NCI-H2107 (cell line): Measurements from ENCODE around the gene SERPINI1.

ENCODE experiments used
- DNase-seq: peaks from one replicate; lab custom pipeline; 2025; lab: John Stamatoyannopoulos, UW

Gene SERPINI1, protein sequence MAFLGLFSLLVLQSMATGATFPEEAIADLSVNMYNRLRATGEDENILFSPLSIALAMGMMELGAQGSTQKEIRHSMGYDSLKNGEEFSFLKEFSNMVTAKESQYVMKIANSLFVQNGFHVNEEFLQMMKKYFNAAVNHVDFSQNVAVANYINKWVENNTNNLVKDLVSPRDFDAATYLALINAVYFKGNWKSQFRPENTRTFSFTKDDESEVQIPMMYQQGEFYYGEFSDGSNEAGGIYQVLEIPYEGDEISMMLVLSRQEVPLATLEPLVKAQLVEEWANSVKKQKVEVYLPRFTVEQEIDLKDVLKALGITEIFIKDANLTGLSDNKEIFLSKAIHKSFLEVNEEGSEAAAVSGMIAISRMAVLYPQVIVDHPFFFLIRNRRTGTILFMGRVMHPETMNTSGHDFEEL

DNA sequence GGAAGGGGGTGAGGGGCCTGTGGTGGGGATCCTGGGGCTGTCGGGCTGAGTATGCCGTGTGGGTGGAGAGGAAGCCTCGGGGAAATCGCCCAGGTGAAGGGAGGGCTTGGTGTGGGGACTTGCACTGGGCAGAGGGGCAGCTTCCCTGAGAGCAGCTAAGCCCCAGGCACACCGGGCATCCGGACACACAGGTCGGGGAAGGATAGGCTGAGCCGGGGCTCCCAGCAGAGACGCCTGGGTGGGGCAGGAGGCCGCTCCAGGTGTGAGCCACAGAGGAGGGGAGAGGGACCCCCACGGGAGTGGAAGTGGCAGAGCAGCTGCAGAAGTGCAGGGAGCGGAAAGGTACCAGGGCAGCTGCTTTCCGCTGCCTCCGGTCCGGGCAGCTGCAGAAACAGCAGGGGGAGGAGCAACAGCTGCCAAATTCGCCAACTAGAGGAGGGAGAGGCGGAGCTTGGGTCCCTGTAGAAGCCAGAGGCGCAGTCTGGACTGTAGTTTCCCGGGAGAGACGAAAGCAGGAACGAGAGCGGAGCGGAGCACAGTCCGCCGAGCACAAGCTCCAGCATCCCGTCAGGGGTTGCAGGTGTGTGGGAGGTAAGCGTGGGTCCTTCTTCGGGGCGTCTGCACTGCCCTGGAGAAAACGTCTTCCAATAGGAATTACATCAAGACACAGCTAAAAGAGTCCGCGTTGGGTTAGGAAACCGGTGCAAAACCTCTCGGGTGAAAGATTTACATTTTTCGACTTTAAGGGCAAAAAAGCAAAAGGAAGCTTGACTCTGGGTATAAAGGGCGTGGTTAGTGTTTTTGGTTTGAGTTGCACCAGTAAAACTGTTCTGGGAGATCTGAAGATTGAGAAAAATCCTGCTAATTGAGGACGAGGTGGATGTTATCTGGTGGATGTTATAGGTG is at the start of gene SERPINI1:
TSS of gene SERPINI1 (plus strand) at position 489 of the 906 bp plus-strand sequence. CDS start 53,408 bp downstream, outside the sequence.
- peak; percentile 96 for DNase-seq

DNA sequence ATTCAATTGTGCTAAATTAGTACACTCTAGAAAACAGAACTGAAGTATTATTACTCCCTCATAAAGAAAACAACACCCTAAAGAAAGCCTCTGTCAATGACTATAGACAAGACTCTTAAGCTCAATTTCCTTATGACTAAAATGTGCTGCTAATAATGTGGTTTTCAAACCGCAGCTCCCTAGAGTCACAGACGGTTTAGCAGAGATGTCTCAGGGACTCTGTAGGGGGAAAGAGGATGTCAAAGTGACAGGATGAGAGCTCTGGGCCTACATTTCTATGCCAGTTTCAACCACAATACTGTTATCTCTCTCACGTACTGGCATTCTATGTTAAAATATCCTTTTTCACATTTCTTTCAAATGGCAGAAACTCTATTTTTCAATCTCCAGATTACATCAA is 44.2 kb upstream of the SERPINI1 start:
- DNase-seq: no peak

DNA sequence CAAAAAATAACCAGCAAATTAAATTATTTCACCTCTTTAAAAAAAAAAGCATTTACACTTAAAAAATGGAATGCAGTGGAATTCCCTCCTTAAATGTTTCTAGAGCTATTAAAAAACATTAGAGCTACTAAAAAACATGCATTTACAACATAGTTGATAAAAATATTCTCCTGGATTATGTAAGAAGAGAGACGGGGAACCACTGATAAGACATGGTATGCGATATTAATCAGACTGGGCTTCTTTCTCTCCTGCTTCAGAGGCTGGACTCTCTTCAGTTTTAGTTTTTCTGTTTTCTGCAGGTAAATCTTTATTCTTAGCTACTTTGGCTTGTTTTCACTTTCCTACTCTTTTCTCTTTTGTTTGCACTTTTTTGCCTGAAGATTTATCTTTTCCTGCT is 41.4 kb upstream of the SERPINI1 start:
- DNase-seq: no peak

DNA sequence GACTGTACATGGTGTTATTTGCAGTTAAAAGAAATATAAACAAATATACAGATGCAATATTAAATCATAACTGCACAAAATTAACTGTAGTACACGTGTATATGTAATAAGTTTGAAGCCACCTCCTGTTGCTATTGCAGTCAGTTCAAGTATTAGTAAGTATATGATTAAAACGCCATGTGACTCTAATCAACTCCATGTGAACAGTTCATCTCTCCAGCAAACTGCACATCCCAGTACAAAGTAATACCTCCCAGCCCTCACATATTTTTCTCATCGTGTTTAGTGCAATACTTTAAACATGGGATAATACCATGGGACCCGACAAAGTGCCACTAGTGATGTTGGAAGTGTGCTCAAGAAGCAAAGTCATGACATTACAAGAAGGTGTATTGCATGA is 35.5 kb upstream of the SERPINI1 start:
- DNase-seq: no peak

DNA sequence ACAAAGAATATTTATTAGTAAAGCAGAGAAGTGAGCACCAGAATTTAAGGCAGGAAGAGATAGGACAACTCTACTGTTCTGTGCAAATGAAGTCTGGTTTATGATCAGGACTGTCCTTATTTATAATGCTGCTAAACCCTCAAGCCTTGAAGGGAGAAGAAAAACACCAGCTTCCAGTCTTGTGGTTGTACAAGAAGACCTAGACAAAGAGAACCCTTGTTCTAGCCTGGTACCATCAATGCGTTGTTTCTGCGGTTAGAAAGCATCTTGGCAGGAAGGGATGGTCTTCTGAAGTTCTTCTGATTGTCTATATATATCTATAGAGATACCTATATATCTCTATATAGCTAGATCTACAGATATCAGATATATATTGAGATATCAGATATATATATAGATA is 34.6 kb upstream of the SERPINI1 start:
- DNase-seq: no peak

DNA sequence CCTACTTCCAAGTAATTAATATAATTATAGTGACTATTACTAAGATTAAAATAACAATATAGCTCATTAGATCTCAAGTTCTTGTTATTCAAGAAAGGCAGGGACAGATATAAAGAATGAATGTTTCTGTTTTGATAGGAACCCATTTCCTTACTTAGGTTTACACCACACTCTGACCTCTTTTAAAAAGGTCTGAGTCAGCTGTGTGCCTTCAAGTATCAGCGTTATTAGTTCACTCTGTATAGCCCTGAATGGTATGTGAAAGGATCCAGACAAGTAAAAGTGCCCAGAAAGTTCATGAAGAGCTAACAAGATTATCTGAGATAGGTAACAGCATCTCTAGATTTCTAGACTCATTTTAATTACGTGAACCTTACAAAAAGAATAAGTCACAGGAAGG is 29.7 kb upstream of the SERPINI1 start:
- DNase-seq: no peak

DNA sequence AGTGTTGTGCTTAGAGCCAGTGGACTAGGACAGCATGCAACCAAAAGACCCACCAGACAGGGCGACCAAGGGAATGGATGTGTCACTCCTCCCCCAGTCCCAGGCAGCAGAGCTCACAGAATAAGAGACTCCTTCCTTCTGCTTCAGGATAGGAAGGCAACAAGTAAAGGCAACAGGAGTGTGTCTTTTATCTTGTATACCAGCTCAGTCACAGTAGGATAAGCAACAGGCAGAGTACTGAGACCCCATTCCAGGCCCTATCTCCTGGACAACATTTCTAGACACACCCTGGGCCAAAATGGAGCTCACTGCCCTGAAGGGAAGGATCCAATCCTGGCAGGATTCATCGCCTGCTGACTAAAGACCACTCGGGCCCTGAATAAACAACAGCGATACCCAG is 25.8 kb upstream of the SERPINI1 start:
- DNase-seq: no peak

DNA sequence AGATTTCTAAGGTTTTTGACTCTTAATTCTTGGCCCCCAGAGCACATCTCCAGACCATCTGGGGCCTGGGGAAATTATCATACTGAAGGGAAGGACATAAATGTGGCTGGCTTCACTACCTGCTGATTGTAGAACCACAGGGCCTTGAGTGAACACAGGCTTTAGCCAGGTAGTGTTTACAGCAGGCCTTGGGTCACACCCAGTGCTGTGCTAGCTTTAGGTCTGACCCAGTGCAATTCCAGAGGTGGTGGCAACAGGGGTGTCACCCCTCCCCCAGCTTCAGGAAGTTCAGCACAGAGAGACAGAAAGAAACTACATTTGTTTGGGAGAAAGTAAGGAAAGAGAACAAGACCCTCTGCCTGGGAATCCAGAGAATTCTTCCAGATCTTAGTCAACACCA is 25.0 kb upstream of the SERPINI1 start:
- DNase-seq: no peak

DNA sequence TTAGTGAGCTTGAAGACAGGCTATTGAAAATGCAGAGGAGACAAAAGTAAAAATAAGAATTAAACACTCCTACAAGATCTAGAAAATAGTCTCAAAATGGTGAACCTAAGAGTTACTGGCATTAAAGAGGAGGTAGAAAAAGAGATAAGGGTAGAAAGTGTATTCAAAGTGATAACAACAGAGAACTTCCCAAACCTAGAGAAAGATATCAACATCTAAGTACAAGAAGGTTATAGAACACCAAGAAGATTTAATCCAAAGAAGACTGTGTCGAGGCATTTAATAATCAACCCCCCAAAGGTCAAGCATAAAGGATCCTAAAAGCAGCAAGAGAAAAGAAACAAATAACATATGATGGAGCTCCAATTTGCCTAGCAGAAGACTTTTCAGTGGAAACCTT is 24.1 kb upstream of the SERPINI1 start:
- DNase-seq: no peak

DNA sequence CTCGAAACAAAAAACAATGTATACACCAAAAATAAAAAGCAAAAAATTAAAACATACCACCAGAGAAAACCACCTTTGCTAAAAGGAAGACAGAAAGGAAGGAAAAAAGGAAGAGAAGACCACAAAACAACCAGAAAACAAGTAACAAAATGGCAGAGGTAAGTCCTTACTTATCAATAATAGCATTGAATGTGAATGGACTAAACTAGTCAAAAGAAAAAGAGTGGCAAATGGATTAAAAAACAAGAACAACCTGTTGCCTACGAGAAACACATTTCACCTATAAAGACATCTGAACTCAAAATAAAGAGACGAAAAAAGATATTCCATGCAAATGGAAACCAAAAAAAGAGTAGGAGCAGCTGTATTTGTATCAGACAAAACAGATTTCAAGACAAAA is 23.1 kb upstream of the SERPINI1 start:
- no peak for DNase-seq

DNA sequence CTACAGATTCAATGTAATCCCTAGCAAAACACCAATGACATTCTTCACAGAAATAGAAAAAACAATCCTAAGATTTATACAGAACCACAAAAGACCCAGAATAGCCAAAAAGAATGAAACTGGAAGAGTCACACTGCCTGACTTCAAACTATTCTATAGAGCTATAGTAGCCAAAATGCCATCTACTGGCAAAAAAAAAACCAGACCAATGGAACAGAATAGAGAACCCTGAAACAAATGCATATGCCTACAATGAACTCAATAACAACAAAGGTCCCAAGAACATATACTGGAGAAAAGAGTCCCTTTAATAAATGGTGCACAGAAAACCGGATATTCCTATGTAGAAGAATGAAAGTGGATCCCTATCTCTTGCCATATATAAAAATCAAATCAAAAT is 20.6 kb upstream of the SERPINI1 start:
- no peak for DNase-seq

DNA sequence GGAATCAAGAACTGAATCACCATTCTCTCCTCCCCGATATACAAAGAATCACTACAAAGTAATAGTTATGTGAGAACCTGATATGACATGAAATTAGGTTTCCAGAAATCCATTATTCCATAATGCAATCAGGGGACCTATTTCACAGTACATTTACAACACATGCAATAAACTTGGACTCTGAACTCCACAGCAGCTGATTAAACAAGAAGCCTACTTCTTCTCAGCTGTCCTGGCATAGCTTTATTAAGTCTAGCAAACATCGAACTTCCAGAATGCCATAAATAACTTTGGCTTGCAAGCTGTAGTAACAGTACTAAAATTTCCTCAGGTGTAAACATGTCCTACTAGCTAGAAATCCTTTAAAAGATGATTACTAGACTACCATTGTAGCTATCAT is 18.6 kb upstream of the SERPINI1 start:
- DNase-seq: no peak

DNA sequence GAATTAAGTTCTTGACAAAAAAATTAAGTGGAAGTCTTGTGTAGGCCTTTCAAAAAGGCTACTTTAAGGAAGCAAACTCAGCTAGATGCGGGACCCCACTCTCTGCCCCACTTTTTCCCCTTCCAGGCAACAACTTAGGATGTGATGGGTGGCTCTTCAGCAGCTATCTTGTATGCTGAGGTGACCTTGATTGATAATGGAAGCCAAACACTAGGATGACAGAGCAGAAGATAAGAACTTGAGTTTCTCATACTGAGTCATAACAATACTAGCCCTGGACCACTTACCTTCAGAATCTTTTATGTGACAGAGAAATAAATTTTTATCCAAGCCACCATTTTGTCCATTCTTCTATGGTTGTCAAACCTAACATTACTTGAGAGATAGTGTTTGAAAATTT is 16.9 kb upstream of the SERPINI1 start:
- DNase-seq: no peak

DNA sequence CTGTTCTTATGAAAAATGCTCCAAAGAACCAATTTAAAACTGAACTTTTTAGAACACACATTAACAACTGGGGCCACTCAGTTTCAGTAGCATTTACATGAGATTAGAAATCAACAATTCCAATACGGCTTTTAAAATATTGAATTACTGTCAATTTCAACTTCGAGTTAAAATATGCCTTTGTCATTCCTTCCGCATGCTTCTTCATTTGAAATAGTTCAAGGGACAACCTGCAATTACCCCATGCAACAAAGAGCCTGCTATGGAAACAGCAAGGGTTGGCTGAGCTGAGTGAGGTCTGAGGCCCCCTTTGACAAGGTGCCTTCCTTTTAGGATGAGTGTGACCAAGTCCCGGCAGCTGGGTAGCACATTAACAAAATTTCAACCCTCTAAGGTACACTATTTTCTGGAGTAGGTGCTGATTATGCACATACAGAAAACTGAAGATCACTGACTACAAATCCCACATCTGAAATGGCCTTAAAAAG is 12.5 kb upstream of the SERPINI1 start:
- DNase-seq: no peak

DNA sequence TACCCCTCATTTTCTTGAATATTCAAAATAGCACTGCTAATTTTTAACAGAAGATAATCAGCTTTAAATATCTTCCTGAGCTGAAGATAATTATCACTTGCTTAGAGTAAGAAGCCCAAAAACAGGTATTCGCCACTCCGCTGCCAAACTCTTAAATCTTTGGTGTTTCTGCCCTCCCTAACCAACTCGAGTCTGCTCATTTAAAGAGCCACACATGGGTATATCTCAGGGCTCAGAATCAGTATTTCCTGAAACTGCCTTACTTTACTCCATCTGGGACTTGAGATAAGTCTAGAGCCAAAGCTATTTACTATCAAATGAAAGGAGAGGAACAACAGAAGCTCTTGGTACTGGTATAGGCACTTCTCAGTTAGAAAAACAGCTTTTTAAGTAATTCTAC is 11.6 kb upstream of the SERPINI1 start:
- DNase-seq: no peak

DNA sequence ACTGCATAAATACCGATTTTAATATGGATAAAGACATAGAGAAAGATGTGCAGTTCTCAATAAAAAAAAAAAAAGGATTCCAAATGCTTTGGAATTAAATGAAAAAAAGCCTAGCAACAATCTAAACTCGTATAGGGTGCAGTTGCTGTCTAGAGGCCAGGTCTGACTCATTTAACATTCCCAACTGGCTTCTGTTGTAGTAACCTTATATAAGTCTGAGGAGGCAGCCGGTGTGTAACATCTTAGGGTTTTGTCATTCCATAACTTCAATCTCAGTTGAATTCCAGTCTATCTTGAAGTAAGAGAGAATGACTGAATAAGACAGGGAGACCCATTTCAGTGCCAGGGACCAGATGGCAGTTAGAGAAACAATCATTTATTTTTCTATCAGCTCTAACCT is 7.3 kb upstream of the SERPINI1 start:
- no peak for DNase-seq

DNA sequence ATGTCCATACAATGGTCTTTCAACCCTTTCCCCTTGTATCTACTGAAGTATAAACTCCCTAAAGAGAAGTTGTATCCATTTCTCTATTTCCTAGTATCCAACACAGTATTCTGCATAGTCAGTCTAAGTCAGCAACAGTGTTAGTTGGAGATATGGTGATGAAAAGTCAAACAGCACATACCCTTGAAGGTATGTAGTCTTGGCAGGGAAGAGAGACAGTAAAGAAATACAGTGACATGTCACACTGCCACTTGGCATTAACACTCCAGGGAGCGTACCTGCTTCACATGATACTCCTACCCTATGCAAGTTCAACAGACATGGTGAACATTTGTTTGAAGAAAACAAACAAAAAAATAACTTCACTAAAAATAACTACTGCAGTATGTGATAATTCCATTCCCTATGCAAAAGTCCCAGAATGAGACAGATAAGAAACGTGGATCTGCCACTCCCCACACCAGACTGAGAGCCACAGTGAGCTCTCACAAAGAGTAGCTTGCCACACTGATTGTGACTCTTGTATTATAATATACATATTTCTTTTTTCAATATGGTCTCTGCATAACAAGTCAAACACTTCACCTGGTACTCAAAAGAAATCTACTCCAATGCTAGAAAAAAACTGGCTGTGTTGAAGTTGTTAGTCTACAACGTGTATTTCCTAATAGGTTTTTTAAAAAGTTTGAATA is 6.7 kb upstream of the SERPINI1 start:
- DNase-seq: no peak

DNA sequence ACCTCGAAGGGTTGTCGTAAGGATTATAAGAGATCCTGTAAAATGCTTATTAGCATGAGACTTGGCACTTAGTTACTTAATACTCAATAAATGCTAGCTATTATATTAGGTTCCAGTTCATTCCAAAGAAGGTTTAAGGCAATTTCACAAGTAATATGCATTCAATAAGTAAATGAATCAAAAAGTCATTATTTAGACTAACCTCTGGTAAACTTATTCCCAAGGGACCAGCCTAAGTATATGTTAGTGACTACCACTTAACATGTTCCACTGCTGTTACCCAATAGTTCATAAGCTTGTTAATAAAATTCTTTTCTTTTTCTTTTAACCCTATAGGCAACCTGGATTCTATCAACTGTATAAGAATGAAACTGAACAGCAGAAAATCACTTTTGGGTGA is 5.9 kb upstream of the SERPINI1 start:
- no peak for DNase-seq

DNA sequence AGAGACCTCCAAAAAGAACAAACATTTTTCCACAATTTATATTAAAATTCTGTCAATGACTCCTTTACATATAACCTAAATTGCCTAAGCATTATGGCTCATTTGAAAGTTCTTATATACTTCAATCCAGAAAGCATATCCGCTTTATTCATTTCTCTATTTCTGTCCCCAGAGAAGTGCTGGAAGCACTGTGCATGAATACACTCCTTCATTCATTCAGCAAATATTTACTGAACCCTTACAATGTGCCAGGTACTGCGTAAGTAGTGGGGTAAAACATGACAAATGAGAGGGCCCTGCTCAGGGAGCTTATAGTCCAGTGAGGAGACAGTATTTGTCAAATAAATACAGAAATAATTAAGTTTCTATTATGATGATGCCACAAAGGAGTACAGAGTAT is 4.1 kb upstream of the SERPINI1 start:
- DNase-seq: no peak

DNA sequence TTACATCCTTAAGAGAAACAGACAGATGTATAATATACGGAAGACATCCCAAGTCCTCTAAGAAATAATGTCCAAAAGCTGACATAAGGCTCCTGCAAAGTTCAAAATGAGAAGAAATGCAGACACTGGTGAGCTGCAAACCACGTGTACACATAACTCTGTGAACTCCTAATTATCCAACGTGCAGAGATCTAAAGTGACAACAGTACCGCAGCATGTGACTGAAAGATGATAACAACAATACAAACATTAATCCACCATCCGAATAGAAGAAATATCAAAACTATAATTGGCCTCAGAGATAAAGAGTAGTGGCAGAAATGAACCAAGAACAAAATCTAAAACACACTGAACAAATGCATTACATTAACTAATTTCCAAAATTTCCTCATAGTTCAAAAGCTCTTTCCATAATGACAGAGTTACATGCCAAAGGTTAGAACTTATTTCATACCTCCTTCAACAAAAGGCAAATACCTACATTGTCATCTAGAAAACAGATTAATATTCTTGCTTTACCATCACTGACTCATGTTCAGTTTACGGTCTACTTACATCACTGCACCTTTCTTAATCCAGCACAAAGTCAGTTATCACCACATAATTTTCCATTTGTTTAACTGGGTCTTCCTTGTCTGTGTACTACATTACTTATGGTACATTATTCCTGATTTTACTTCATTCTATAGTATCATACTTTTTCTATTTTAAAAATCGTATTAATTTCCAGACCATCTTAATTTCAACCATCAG is 3.0 kb upstream of the SERPINI1 start:
- no peak for DNase-seq

DNA sequence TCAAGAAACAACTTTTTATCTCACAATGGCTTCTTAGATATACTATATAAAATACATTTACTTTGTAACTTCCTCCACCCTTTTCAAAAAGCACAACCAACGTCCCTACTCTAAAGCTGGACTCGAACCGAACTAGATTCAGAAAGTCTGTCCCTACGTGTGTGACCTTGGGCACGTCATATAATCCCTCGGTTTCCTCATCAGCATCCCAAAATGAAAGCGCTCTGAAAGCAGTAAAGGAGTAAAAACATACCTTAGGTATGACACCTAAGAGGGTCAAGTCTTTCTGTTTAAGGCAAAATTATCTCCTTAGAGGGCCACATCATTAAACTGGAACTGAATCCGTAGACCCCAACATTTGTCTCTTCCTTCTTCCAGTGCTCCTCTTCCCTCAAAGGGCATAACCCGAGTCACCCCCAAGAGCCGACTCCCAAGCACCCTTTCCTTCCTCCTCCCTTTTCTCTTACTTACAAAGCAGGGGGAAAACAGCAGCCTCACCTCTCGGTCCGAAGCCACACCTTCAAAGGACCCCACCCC is 1.5 kb upstream of the SERPINI1 start:
- no peak for DNase-seq
